ENCODE results near the gene BBS5.
"Not testable (repeated sequence)": the region's sequence is repeated elsewhere in the genome, so short reads cannot be mapped to it uniquely, and the experiment has no call there.

The BBS5 gene

DNA sequence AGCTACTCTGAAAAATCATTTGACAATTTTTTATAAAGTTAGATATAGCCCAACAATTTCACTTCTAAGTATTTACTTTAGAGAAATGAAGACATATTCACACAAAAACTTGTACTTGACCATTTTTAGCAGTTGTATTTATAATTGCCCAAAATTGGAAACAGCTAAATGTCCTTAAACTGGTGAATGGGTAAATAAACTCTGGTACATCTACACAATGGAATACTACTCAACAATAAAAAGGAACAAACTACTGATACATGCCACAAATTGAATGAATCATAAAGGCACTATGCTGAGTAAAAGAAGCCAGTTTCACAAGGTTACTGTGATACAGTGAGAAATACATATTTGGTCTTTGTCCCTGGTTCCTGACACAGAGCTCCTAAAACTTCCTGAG, 32.8 kb upstream of the BBS5 start:
- peaks cover 3% of the 10 kb centered on the region for H3K9me3 ChIP-seq (ENCODE audit: severe bottlenecking)
- no peak overlapping the region for H3K27ac ChIP-seq (ENCODE audit: poor library complexity, severe bottlenecking)
- no peaks in the 10 kb centered on the region for H3K4me1 ChIP-seq (ENCODE audit: insufficient read depth, poor library complexity, severe bottlenecking)
- no peaks in the 10 kb centered on the region for H3K27me3 ChIP-seq (ENCODE audit: insufficient read depth, poor library complexity, severe bottlenecking)
- H3K4me3 ChIP-seq (ENCODE audit: severe bottlenecking) = no peak overlapping the region
- ATAC-seq (ENCODE audit: low read depth) = no peak
- TF ChIP-seq, protein P1, sequence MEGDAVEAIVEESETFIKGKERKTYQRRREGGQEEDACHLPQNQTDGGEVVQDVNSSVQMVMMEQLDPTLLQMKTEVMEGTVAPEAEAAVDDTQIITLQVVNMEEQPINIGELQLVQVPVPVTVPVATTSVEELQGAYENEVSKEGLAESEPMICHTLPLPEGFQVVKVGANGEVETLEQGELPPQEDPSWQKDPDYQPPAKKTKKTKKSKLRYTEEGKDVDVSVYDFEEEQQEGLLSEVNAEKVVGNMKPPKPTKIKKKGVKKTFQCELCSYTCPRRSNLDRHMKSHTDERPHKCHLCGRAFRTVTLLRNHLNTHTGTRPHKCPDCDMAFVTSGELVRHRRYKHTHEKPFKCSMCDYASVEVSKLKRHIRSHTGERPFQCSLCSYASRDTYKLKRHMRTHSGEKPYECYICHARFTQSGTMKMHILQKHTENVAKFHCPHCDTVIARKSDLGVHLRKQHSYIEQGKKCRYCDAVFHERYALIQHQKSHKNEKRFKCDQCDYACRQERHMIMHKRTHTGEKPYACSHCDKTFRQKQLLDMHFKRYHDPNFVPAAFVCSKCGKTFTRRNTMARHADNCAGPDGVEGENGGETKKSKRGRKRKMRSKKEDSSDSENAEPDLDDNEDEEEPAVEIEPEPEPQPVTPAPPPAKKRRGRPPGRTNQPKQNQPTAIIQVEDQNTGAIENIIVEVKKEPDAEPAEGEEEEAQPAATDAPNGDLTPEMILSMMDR (IDR thresholded peaks at IDR 0.05; ENCODE audit: poor library complexity, severe bottlenecking) = no peak
- no peaks in the 10 kb centered on the region for H3K36me3 ChIP-seq (ENCODE audit: low read depth)
- DNase-seq (ENCODE audit: low spot score) = no peak

DNA sequence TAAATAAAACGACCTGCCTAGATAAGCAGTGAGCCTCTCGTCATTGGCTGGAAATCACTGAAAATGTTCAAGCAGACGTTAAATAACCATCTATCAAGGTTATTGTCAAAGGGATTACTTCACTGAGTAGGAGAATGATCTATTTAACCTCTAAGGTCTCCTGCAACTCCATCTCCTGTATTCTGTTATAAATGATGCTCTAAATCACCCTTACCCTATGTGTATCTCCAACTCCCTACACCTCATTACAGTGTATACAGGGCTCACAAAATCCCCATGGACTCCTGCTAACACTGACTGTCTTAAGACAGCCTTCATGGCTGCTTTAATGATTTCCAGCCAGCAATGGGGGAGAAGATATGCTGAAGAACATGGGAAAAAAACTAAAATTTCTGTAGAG, 31.0 kb upstream of the BBS5 start:
- Histone ChIP-seq H3K36me3 (ENCODE audit: low read depth) (no peaks in the 10 kb centered on the region), H3K27ac (ENCODE audit: poor library complexity, severe bottlenecking) (no peak overlapping the region), H3K4me3 (ENCODE audit: severe bottlenecking) (no peak overlapping the region), H3K27me3 (ENCODE audit: insufficient read depth, poor library complexity, severe bottlenecking) (no peaks in the 10 kb centered on the region), H3K9me3 (ENCODE audit: severe bottlenecking) (peaks cover 3% of the 10 kb centered on the region), H3K4me1 (ENCODE audit: insufficient read depth, poor library complexity, severe bottlenecking) (no peaks in the 10 kb centered on the region)
- TF ChIP-seq, protein P1 (IDR thresholded peaks at IDR 0.05; ENCODE audit: poor library complexity, severe bottlenecking) = no peak
- no peak for ATAC-seq (ENCODE audit: low read depth)
- no peak for DNase-seq (ENCODE audit: low spot score)

DNA sequence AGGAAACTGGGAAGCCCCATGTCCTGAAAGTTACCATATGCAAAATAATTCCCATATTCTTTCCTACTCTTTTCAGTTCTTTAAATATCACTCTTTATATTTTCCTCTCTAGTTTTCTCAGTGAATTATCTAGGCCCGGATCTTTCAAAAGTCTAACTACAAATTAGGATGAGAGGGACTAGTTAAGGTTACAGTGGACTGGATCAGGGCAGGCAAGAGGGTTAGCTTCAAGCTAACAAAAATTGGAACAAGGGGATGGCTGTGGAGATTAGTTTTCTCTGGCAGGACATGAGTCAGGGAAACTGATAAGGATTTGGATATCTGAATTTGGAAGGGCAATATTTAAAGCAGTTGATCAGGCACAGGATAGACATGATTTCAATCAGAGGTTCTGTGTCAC, 30.4 kb upstream of the BBS5 start:
- Histone ChIP-seq H3K27ac (ENCODE audit: poor library complexity, severe bottlenecking) (no peak overlapping the region), H3K9me3 (ENCODE audit: severe bottlenecking) (peaks cover 3% of the 10 kb centered on the region), H3K4me1 (ENCODE audit: insufficient read depth, poor library complexity, severe bottlenecking) (no peaks in the 10 kb centered on the region), H3K36me3 (ENCODE audit: low read depth) (no peaks in the 10 kb centered on the region), H3K4me3 (ENCODE audit: severe bottlenecking) (no peak overlapping the region), H3K27me3 (ENCODE audit: insufficient read depth, poor library complexity, severe bottlenecking) (no peaks in the 10 kb centered on the region)
- TF ChIP-seq, protein P1 (IDR thresholded peaks at IDR 0.05; ENCODE audit: poor library complexity, severe bottlenecking) = no peak
- ATAC-seq (ENCODE audit: low read depth) (no peak), DNase-seq (ENCODE audit: low spot score) (no peak)

DNA sequence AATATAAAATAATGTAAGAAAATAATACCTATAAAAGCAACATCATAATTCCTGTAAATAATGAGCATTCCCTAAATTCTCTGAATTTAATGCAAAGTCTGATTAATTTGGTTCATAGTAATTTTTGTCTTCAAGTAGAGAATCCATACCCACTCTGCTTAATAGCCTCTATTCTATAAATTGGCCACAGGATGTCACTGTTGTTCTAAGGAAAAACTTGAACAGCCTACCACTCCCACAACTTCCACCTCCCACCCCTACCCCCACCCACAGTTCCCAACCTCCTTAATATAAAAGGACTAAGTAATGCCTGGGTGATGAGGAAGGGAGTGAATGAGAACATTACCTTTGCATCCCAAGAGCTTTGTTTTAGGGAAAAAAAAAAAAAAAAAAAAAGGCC, 27.2 kb upstream of the BBS5 start:
- DNase-seq (ENCODE audit: low spot score) (no peak), ATAC-seq (ENCODE audit: low read depth) (peak; percentile 70; the same call in 2 of the 3 replicates)
- Histone ChIP-seq H3K4me3 (ENCODE audit: severe bottlenecking) (no peak overlapping the region), H3K36me3 (ENCODE audit: low read depth) (no peaks in the 10 kb centered on the region), H3K27ac (ENCODE audit: poor library complexity, severe bottlenecking) (no peak overlapping the region), H3K9me3 (ENCODE audit: severe bottlenecking) (no peaks in the 10 kb centered on the region), H3K27me3 (ENCODE audit: insufficient read depth, poor library complexity, severe bottlenecking) (no peaks in the 10 kb centered on the region), H3K4me1 (ENCODE audit: insufficient read depth, poor library complexity, severe bottlenecking) (no peaks in the 10 kb centered on the region)
- TF ChIP-seq, protein P1 (IDR thresholded peaks at IDR 0.05; ENCODE audit: poor library complexity, severe bottlenecking) = peak; percentile 71

DNA sequence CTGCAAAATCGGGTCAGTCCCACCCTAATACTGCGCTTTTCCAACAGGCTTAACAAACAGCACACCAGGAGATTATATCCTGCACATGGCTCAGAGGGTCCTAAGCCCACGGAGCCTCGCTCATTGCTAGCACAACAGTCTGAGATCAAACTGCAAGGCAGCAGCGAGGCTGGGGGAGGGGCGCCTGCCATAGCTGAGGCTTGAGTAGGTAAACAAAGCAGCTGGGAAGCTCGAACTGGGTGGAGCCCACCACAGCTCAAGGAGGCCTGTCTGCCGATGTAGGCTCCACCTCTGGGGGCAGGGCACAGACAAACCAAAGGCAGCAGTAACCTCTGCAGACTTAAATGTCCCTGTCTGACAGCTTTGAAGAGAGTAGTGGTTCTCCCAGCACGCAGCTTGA, 26.2 kb upstream of the BBS5 start:
- H3K36me3 ChIP-seq (ENCODE audit: low read depth); ATAC-seq (ENCODE audit: low read depth); H3K27ac ChIP-seq (ENCODE audit: poor library complexity, severe bottlenecking); H3K27me3 ChIP-seq (ENCODE audit: insufficient read depth, poor library complexity, severe bottlenecking); H3K4me1 ChIP-seq (ENCODE audit: insufficient read depth, poor library complexity, severe bottlenecking); DNase-seq (ENCODE audit: low spot score); H3K4me3 ChIP-seq (ENCODE audit: severe bottlenecking); H3K9me3 ChIP-seq (ENCODE audit: severe bottlenecking): not testable (repeated sequence)
